NCI-H146 treated with DMSO at 0.1 percent for 48 hours (cell line): ENCODE results near the gene ABCG5.

Experiments used
- DNase-seq: peaks from one replicate; lab custom pipeline; 2025; ENCODE audit not compliant: unreplicated experiment; lab: John Stamatoyannopoulos, UW

ABCG5 gene

DNA sequence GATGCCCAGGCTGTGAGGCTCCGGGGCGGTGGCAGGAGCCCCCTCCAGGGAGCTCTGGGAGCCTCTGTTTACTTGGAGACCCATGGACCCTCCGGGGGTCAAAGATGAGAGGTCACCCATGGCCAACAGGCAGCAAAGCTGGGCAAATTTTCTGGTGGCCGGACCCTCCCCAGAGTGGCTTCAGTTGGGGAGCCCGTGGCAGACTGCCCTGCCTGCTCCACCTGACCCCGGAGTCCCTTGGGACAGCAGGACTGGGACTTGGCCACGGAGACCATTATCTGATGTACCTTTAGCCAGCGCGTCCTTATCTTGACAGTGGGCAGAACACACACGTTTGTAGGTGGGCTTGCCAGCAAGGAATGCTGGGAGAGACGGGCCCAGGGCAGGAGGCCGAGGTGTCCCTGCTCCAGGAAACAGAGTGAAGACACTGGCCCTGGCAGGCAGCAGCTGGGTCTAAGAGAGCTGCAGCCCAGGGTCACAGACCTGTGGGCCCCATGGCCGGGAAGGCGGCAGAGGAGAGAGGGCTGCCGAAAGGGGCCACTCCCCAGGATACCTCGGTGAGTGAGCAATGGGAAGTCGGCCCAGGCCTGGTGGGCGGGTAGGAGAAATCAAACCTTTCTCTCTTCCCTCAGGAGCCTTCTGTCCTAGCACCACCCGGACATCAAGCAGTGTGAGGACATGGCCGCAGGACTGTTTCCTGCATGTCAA, at the start of gene ABCG5, which contains the start of gene ABCG8:
ABCG5 (minus strand) TSS at position 280 of the 708 bp plus-strand sequence; CDS start at position 120, 160 bp downstream.
ABCG8 (plus strand) TSS at position 412 of the 708 bp plus-strand sequence; CDS start at position 495, 83 bp downstream.
- DNase-seq = no peak

DNA sequence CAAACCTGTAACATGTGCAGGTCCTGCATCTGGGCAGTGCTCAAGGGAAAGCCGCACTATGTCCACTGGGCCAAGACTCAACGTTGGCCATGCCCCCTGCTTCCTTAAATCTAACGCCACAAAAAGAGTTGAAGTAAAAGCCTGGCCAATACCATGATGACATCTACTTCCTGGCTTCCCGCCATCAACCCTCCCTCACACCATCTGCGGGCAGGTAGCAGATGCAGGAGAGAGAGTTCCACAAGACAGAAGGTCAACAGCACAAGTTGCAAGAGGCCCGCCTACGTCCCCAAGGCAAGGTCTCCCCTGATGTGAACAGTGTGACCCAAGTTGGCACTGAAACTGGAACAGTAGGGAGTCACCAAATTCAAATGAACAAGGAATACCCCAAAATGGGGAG, 48.5 kb upstream of the ABCG5 start:
- no peak for DNase-seq

DNA sequence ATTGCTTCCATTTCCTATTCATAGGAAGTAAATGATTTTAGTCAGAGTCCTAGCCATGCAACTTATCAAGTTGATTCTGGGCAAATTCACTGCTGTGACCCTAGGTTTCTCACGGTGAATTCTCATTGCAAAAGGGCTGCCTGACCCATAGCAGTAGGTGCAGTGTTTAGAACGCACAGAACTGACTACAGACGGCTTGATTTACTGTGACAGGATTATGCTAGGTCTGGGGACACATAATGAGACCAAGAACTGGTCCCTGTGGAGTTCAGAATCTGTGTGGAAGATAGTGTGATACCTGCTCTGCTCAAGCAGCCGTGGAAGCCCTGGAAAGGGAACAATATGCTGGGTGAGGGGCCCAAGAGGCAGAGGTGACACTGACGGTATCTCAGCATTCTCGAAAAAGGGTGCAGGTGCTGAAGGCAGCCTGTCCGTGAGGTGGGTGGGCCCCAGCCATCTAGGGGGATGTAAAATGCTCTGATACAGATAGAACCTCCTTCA, 46.5 kb upstream of the ABCG5 start:
- no peak for DNase-seq

DNA sequence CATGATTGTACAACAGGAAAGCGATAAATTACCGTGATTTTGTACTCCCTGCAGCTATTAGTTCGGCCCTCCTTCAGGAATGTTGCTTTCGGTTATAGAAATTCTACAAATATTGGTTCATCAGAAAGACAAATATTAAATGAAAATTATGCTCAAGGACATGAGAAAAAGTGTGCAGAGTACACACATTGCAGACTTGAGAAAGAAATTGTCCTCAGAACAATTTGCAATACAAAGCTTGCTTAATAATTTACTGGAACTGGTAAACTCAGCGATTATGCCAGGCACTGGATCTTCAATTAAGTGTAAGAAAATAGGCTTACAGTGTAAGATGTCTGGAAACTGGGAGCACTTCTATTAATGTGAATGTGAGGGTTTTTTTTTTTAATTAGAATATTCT, 46.0 kb upstream of the ABCG5 start:
- DNase-seq = no peak

DNA sequence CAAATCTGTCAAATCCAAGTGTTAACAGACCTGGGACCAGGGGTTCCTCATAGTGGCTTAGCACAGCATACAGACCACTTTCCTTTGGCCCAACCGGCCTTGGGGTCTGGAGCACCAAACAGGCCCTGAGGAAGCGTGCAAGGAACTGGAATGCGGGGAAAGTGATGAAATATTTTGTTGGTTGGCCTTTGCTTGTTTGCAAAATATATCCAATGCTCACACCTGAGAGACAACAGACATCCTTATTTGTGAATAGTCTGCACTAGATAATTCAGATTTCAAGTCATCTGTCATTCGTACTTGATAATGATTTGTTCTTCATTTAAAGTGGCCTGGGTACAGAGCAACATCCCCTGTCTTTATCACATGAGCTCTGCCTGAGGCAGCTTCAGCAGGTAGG, 43.7 kb upstream of the ABCG5 start:
- no peak for DNase-seq

DNA sequence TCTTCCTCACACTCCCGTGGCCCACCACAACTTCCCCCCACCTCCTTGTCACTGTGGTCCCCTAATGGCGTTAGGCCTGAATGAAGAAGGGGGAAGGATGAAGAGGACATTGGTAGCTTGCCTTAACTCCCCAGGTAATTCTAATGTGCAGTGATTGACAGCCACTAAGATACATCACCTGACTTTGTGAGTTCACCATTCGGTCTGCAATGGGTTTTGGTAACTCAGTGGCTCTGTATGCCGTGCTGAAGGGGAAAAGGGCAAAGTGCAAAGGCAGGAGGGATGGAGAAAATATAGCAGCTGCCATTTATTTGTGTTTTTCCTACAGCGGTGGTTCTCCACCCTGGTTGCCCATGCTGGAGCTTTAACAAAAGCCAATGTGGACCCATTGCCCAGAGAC, 42.3 kb upstream of the ABCG5 start:
- no peak for DNase-seq

DNA sequence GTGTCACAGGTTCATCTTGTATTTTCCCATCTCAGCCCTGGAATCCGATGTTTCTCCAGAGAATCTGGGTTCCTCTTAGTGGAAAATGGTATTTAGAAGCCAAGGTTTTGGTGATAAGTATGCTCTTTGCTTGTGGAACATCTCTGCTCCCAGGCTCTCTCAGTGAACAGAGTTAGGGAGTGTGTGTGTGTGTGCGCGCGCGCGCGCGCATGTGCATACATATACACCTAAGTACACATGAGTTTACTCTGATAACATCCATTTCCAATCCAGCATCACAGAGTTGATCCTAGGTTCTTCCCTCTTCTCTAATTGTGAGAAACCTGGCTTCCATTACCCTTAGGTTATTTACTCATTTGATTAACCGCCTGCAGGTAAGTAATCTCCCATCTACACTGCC, 41.8 kb upstream of the ABCG5 start:
- DNase-seq = peak; percentile 47

DNA sequence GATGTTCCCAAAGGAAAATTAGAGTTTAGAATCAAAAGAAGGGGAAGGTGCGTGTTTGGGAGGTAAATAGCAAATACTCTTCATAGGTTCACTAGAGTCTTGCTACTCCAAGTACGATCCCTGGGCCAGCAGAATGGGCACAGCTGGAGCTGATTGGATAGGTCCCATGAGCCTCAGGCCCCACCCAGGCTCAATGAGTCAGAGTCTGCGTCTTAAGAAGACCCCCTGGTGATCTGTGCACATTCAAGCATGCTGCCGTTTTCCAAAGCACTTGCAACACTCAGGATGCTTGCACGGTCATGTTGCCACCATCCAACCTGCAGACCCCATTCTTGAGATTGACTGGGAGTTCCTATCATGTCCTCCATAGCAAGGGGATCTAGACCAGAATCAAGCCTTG, 40.6 kb upstream of the ABCG5 start:
- no peak for DNase-seq

DNA sequence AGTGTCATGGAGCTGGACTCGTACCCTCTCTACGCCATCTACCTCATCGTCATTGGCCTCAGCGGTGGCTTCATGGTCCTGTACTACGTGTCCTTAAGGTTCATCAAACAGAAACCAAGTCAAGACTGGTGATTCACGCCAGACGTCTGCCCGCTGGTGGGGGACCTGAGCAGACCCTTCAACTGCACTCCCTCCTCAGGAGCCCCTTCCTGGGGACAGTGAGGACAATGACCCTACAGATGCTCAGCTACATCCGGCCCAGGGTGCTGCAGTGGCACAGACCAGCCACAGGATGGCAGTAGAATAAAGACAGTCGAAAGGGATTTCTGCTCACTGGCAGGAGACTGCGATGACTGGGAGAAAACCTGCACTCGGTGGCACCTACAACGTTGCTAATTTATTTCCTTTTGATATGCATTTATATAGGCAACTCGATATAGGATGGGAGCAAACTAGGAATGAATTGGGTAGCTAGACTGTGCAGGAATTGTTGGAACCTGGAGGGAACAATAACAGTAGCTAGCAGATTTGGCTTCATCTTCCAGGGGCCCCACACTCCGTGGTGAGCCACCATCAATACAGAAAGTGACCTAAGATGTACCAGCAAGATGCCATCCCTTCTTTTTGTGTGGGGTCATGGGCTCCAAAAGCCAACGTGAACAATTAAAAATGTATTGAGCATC, 39.3 kb upstream of the ABCG5 start:
- peak; percentile 80 for DNase-seq

DNA sequence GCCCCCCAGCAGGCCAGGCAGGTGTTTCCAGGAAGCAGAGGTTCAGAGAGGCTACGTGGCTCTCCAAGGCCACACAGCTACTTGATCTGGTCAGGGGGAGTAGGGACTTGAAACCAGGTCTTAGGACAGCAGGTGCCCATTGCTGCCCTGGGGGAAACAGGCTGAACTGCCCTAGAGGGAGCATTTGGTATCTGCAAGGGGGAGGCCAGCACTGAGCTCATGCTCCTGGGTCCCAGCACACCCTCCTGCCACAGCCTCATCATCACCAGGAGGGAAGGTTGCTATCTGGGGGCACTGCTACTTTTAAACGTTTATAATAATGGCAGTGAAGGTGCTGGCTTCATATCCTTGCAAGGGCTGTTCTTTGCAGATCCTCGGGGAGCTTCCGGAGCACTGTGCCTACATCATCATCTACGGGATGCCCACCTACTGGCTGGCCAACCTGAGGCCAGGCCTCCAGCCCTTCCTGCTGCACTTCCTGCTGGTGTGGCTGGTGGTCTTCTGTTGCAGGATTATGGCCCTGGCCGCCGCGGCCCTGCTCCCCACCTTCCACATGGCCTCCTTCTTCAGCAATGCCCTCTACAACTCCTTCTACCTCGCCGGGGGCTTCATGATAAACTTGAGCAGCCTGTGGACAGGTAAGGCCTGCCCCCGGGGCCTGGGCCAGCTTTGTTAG, 36.3 kb upstream of the ABCG5 start:
- DNase-seq = no peak

DNA sequence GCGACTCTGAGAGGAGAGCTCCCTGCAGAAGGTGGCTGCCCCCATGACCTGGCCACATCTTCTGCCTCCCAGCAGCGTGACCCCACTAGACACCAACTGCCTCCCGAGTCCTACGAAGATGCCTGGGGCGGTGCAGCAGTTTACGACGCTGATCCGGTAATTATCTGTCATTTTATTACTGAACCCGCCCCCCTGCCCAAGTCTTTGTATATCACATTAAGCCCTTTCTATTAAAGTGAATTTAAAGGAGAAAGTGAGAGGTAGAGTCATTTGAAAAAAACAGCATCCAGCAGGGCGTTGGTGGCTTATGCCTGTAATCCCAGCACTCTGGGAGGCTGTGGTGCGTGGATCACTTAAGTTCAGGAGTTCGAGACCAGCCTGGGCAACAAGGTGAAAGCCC, 33.5 kb upstream of the ABCG5 start:
- no peak for DNase-seq

DNA sequence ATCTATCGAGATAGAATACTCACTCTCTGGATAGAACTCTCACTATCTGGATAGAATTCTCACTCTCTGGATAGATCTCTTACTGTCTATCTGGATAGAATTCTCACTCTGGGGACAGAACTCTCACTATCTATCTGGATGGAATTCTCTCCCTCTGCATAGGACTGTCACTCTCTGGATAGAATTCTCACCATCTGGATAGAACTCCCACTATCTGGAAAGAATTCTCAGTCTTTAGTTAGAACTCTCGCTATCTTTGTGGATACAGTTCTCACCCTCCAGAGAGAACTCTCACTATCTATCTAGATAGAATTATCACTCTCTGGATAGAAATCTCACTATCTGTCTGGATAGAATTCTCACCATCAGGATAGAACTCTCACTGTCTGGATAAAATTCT, 16.7 kb upstream of the ABCG5 start:
- DNase-seq = no peak

DNA sequence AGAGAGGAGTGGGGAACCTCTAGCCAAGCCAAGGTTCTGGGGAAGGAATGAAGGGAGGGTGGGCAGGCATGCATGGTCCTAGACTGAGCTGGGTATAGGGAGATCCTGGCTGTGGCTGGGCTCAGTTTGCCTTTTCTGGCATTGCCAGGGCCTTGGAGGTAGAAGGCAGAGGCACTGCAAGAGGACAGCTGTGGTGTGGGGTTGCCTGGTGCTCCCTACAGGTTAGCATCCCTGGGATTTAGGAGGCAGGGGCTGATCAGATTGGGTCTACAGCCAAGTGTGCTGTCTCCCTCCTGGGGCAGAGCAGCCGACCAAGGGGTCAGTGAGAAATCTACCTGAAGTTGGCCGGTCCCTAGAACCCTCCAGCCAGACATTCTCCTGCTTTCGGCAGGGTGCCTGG, 16.0 kb upstream of the ABCG5 start:
- no peak for DNase-seq

DNA sequence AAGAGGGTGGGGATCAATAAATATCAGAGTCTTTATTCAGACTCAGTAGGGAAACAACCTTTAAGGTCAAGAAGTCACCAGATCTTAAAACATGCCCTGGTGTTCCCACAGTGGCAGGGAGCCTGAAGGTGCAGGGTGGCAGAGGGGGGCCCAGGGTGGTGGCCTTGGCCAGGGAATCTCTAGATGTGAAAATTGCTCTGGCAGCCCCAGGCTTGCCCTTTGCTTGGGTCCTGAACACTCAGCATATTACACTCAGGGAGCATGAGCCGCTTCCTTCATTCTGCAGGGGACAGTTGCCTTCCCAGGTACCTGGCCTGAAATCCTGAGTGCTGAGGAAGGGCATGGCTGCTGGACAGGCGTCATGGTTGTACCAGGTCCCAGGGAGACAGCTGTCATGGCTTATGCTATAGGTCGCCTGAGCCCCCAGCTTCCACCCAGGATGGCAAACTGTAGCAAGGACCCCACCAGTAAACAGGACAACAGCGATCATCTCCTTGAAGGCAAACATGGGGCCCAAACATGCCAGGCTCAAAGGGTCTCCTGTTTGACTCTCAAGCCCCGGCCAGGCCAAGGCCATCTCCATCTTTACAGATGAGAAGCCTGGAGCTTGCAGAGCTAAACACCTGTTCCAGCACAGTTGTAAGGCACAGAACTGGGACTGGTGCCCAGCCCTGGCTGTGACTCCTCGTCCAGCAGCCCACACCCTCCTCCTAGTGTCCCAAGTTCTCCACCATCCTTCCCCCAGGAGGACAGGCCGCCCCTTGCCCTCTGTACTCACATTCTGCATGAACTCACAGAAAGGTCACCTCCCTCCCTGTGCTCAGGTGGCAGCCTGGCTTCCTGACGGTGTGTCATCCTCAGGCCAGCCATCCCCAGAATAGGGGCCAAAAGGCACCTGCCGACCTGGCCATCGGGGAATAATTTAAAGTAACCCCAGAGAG, 14.8 kb upstream of the ABCG5 start:
- DNase-seq = no peak

DNA sequence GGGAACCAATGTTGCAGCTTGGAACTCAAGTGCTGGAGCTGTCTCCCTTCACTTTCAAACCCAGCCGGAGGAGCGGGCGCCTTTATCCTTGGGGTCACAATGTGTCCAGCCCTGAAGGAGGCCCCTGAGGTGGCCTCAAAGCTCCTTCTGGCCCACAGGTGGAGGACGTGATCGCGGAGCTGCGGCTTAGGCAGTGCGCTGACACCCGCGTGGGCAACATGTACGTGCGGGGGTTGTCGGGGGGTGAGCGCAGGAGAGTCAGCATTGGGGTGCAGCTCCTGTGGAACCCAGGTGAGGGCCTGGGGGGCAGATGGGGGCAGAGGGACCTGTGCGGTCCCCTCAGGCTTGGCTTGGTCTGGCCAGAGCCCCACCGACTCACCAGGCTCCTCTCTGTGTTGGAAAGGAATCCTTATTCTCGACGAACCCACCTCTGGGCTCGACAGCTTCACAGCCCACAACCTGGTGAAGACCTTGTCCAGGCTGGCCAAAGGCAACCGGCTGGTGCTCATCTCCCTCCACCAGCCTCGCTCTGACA, 13.6 kb upstream of the ABCG5 start:
- no peak for DNase-seq

DNA sequence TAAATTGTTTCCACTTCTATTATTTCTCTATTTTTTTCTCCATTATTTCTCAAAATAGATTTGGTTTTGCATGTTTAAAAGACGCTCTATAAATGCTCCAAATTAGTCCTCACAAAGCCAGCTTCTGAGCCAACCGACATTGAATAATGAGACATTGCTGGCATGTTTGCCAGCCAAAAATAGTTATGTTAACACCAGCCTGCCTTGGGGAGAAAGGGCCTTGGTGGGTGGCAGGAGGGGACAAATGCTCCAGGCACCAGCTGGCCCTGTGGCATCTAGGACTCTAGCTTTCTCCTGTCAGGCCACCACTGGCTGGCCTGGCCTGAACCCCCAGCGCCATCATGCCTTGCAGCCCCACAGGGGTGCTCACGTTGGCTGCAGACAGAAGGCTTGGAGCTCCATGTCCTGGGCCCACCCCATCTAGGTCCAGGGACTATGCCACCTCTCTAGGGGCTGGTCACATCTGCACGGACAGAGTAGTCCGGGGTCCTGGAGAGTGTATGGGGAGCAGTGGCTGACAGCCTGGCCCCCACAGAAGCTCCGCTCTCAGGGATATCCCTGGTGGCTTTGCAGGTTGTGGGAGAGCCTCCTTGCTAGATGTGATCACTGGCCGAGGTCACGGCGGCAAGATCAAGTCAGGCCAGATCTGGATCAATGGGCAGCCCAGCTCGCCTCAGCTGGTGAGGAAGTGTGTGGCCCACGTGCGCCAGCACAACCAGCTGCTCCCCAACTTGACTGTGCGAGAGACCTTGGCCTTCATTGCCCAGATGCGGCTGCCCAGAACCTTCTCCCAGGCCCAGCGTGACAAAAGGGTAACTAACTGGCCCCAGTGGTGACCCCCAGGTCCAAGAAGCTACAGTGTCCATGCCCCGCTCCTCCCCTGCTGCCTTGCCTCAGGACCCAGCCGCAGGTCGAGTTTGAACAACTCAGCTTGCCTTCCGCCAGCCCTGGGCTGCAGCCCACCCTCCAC, 12.7 kb upstream of the ABCG5 start:
- DNase-seq = no peak

DNA sequence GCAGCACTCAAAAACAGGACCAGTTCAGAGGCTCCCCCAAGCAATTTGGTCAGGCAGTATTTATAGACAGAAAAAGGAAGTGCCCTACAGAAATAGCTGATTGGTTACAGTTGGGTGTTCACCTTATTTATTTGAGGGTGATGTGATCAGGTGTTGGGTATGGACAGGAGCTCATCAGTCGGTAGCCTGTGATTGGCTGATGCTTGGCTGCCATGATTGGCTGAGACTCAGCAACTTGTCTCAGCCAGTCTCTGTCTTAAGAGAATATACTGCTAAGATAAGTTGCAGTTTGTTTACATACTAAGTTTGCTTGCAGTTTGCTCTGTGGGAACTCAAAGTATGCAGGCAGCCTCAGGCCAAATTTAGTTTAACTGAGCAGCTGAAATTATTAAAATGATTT, 9.6 kb upstream of the ABCG5 start:
- DNase-seq = no peak

DNA sequence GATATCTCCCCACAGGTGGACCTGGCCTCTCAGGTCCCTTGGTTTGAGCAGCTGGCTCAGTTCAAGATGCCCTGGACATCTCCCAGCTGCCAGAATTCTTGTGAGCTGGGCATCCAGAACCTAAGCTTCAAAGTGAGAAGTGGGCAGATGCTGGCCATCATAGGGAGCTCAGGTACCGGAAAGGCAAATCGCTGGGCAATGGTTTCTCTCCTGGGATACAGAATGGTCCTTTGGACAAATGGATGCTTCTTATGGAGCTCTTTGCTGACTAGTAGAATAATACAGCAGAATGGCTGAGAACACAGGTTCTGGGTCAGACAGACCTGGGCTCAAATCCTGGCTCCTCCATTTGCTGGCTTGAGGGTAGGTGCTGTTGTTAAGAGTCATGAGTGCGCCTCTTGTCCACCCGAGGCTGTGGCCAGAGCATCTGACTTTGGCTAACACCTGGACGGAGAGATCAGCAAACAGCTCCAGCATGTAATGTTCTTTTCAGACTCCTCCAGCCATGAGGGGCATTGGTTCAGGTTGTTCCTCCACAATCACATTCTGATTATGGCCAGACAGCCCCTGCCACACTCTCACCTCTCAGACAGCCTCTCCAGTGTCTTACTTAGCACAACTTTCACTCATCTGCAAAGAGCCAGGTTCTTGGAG, 7.6 kb upstream of the ABCG5 start:
- DNase-seq = no peak

DNA sequence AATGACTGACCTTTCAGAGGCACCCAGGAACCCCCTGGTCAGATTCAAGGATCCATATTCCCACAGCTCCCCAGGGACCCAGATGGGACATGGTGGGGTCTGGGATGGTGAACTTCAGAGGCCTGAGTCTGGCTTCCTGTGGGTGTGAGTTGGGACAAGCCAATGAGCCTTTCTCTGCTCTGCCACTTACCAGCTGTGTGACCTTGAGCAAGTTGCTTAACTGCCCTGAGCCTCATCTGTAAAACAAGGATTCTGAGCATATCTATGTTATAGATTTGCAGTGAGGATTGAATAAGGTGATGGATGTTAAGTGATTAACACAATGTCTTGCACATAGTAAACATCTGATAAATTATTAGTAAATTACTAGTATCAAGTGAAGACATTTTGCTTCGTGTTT, 6.5 kb upstream of the ABCG5 start:
- no peak for DNase-seq
